Measurements from ENCODE around the gene NRG3.
"Not testable (repeated sequence)": the region's sequence is repeated elsewhere in the genome, so short reads cannot be mapped to it uniquely, and the experiment has no call there.

NRG3 gene

DNA sequence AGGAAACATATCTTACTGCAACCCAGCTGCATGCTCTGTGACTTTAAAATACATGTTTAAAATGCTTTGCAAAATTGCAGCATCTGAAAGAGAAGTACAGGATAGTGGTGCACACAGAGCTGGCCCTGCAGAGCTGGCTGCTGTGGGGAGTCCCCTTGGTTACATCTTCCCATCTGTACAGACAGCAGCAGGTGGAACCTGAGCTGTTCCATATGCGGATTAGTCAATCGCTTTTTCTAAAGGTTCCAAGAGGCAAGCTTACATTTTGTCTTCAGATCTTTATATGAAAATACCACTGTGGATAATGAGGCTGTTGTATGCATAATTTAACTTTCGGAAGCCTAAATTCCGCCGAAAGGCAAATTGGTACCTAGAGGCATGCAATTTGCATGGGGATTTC lies 444.1 kb downstream of the NRG3 start:
- no peak for FAIRE-seq
- DNase-seq (ENCODE audit: insufficient read length, low spot score) = no peak
- TF ChIP-seq TAF1 (IDR thresholded peaks at IDR 0.05; ENCODE audit: low read depth, low read length) = no peak
- no peak for TF ChIP-seq PAX5 (IDR thresholded peaks at IDR 0.05; ENCODE audit: insufficient read depth, low read length, severe bottlenecking)
- TF ChIP-seq POLR2AphosphoS5 (IDR thresholded peaks at IDR 0.05; ENCODE audit: low read depth, low read length) = no peak
- no peak for TF ChIP-seq POU2F2 (IDR thresholded peaks at IDR 0.05; ENCODE audit: low read depth, low read length)
- TF ChIP-seq SPI1 (IDR thresholded peaks at IDR 0.05; ENCODE audit: low read depth, low read length) = no peak
- TF ChIP-seq POLR2A (IDR thresholded peaks at IDR 0.05; ENCODE audit: low read depth, low read length) = no peak

DNA sequence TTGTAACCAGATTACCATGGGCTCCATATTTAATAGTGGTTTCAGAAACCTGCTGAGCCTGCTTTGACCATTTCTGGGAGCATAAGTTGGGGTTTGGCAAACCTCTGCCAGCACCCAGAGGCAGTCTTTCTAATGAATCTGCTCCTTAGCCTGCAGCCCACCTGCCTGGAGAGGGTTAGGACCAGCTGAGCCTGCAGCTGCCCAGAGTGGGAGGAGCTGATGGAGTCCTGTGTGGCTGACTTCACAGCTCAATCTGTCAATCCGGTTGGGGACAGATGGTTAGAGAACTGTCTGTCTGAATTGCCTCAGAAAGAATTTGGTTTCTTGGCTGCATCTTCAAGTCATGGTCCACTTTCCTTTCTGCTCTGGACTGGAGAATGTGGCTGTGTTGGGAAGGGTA lies 444.6 kb downstream of the NRG3 start:
- TF ChIP-seq TAF1 (IDR thresholded peaks at IDR 0.05; ENCODE audit: low read depth, low read length) (no peak), POU2F2 (IDR thresholded peaks at IDR 0.05; ENCODE audit: low read depth, low read length) (no peak), PAX5 (IDR thresholded peaks at IDR 0.05; ENCODE audit: insufficient read depth, low read length, severe bottlenecking) (no peak), POLR2A (IDR thresholded peaks at IDR 0.05; ENCODE audit: low read depth, low read length) (no peak), POLR2AphosphoS5 (IDR thresholded peaks at IDR 0.05; ENCODE audit: low read depth, low read length) (no peak), SPI1 (IDR thresholded peaks at IDR 0.05; ENCODE audit: low read depth, low read length) (no peak)
- FAIRE-seq (no peak), DNase-seq (ENCODE audit: insufficient read length, low spot score) (no peak)

DNA sequence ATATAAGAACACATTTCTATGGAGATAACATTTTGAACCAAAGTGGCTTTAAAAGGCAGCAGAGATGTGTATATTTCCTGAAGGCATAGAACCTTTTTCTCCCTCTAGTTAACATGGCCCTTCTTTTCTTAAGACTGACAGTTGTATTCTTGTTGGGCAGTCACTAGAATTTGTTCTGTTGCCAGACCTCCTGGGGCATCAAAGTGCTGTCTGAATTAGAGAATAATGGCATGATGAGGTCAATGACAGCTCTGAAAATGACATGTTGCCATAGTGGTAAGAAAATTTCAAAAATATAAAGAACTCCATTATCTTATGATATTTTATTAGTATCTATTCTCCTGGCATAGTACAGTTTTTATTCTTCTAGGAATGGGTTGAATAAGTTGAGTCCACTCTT lies 446.7 kb downstream of the NRG3 start:
- no peak for TF ChIP-seq POLR2A (IDR thresholded peaks at IDR 0.05; ENCODE audit: low read depth, low read length)
- TF ChIP-seq POLR2AphosphoS5 (IDR thresholded peaks at IDR 0.05; ENCODE audit: low read depth, low read length) = no peak
- TF ChIP-seq SPI1 (IDR thresholded peaks at IDR 0.05; ENCODE audit: low read depth, low read length) = no peak
- TF ChIP-seq TAF1 (IDR thresholded peaks at IDR 0.05; ENCODE audit: low read depth, low read length) = no peak
- TF ChIP-seq PAX5 (IDR thresholded peaks at IDR 0.05; ENCODE audit: insufficient read depth, low read length, severe bottlenecking) = no peak
- no peak for TF ChIP-seq POU2F2 (IDR thresholded peaks at IDR 0.05; ENCODE audit: low read depth, low read length)
- no peak for FAIRE-seq

DNA sequence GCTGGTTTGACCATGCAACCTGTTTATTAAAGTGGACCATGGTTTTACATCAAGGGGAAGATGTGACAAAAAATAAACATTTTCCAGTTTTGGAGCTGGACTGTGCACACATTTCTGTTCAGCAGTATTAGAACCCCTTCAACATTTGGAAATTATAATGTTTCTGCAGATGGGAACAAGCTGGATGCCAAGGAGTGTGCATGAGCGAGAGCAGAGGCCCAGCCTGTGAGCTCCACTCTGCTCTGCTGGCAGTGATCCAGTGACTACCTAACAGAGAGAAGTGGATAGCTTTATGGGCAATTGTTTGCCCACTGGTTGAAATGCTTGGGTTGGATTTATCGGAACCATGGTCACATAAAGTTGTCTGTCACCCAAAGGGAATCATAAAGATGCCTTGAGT lies 456.7 kb downstream of the NRG3 start:
- no peak for FAIRE-seq
- no peak for DNase-seq (ENCODE audit: insufficient read length, low spot score)
- TF ChIP-seq POLR2A (IDR thresholded peaks at IDR 0.05; ENCODE audit: low read depth, low read length) = no peak
- no peak for TF ChIP-seq TAF1 (IDR thresholded peaks at IDR 0.05; ENCODE audit: low read depth, low read length)
- no peak for TF ChIP-seq PAX5 (IDR thresholded peaks at IDR 0.05; ENCODE audit: insufficient read depth, low read length, severe bottlenecking)
- no peak for TF ChIP-seq POLR2AphosphoS5 (IDR thresholded peaks at IDR 0.05; ENCODE audit: low read depth, low read length)
- TF ChIP-seq POU2F2 (IDR thresholded peaks at IDR 0.05; ENCODE audit: low read depth, low read length) = no peak
- TF ChIP-seq SPI1 (IDR thresholded peaks at IDR 0.05; ENCODE audit: low read depth, low read length) = no peak

More for the DNA sequence above, 446.7 kb downstream of the NRG3 start:
- DNase-seq (ENCODE audit: insufficient read length, low spot score) = no peak

DNA sequence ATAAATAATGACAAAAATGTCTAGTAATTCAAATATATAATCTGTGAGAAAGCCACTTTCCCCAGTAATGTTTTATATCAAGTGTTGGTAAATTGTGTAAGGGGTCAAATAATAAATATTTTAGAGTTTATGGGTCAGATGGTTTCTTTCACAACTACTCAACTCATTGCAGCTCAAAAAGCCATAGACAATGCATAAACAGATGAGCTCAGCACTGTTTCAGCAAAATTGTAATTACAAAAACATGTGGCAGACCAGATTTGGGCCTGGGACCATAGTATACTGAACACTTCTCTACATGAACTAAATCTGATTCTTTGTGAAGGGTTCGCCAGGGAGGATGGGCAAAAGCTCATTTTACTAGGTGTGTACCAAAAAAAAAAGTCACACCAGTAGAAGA lies 460.8 kb downstream of the NRG3 start:
- TF ChIP-seq POLR2AphosphoS5 (IDR thresholded peaks at IDR 0.05; ENCODE audit: low read depth, low read length) (no peak), SPI1 (IDR thresholded peaks at IDR 0.05; ENCODE audit: low read depth, low read length) (no peak), TAF1 (IDR thresholded peaks at IDR 0.05; ENCODE audit: low read depth, low read length) (no peak), PAX5 (IDR thresholded peaks at IDR 0.05; ENCODE audit: insufficient read depth, low read length, severe bottlenecking) (no peak), POU2F2 (IDR thresholded peaks at IDR 0.05; ENCODE audit: low read depth, low read length) (no peak), POLR2A (IDR thresholded peaks at IDR 0.05; ENCODE audit: low read depth, low read length) (no peak)
- no peak for DNase-seq (ENCODE audit: insufficient read length, low spot score)
- FAIRE-seq = no peak

DNA sequence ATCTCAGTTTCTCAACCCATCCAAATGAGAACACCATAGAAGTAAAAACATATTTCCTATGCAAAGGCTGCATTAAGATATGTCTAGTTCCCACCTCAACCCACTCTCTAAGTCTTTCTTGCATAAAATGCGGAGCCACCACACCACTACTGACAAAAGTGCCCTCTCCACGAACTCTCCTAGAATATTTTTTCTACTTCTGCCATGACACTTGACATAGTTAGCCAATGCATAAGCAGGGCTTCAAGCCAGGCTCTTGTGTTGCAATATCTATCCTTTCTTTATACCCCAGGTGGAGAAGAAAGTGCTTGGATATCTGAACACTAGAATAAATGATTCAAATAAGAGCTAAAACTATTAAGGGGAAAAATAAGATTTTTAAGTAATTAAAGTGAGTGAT lies 465.2 kb downstream of the NRG3 start:
- TF ChIP-seq PAX5 (IDR thresholded peaks at IDR 0.05; ENCODE audit: insufficient read depth, low read length, severe bottlenecking) = no peak
- TF ChIP-seq POLR2AphosphoS5 (IDR thresholded peaks at IDR 0.05; ENCODE audit: low read depth, low read length) = no peak
- TF ChIP-seq POU2F2 (IDR thresholded peaks at IDR 0.05; ENCODE audit: low read depth, low read length) = no peak
- no peak for TF ChIP-seq TAF1 (IDR thresholded peaks at IDR 0.05; ENCODE audit: low read depth, low read length)
- no peak for TF ChIP-seq SPI1 (IDR thresholded peaks at IDR 0.05; ENCODE audit: low read depth, low read length)
- no peak for TF ChIP-seq POLR2A (IDR thresholded peaks at IDR 0.05; ENCODE audit: low read depth, low read length)
- DNase-seq (ENCODE audit: insufficient read length, low spot score) (no peak), FAIRE-seq (no peak)

DNA sequence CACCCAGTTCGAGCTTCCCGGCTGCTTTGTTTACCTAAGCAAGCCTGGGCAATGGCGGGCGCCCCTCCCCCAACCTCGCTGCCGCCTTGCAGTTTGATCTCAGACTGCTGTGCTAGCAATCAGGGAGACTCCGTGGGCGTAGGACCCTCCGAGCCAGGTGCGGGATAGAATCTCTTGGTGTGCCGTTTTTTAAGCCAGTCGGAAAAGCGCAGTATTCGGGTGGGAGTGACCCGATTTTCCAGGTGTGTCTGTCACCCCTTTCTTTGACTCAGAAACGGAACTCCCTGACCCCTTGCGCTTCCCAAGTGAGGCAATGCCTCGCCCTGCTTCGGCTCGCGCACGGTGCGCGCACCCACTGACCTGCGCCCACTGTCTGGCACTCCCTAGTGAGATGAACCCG lies 474.6 kb downstream of the NRG3 start:
- not testable (repeated sequence) for FAIRE-seq; DNase-seq (ENCODE audit: insufficient read length, low spot score)

DNA sequence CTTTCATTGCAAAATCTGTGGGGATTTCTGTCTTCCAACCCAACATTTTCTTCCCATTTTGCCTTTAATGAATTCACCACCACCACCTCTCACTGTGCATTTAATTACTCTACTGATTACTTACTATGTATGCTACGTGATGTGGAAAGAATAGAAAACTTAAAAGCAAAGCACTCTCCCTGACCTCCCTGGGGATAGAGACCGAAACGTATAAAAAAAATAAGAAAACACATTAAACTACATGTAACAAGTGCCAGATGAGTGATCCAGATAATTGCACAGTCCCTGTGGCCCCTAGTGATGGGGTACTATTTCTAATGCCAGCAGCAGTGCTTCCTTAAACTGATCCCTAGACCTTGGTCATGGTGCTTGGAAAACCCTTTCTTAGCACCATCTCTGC lies 478.4 kb downstream of the NRG3 start:
- TF ChIP-seq POLR2A (IDR thresholded peaks at IDR 0.05; ENCODE audit: low read depth, low read length) (no peak), POLR2AphosphoS5 (IDR thresholded peaks at IDR 0.05; ENCODE audit: low read depth, low read length) (no peak), PAX5 (IDR thresholded peaks at IDR 0.05; ENCODE audit: insufficient read depth, low read length, severe bottlenecking) (no peak), TAF1 (IDR thresholded peaks at IDR 0.05; ENCODE audit: low read depth, low read length) (no peak), SPI1 (IDR thresholded peaks at IDR 0.05; ENCODE audit: low read depth, low read length) (no peak), POU2F2 (IDR thresholded peaks at IDR 0.05; ENCODE audit: low read depth, low read length) (no peak)
- FAIRE-seq (no peak), DNase-seq (ENCODE audit: insufficient read length, low spot score) (no peak)

DNA sequence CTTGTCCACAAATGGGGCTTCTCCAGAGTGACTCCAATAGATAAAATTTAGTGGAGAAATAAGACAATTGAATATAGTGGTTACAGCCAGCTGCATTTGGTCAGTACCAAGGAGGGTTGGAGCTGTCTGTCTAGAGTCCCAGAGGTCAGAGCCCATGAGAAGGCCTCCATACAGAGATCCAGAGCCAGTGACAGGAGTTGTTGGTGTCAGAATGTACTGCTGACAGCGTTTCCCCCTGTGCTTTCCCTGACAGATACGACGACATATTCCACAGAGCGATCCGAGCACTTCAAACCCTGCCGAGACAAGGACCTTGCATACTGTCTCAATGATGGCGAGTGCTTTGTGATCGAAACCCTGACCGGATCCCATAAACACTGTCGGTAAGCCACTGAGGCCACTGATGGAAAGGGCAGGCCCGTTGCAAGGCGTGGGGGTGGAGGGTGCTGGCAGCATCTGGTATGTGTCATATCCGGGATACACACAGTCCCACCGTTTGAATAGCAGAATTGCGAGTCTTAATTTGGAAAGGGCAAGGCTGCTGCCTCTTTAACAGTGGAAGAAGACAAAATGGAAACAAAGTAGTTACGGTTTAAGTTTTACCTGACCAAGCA lies 483.6 kb downstream of the NRG3 start:
- DNase-seq (ENCODE audit: insufficient read length, low spot score) (no peak), FAIRE-seq (no peak)

DNA sequence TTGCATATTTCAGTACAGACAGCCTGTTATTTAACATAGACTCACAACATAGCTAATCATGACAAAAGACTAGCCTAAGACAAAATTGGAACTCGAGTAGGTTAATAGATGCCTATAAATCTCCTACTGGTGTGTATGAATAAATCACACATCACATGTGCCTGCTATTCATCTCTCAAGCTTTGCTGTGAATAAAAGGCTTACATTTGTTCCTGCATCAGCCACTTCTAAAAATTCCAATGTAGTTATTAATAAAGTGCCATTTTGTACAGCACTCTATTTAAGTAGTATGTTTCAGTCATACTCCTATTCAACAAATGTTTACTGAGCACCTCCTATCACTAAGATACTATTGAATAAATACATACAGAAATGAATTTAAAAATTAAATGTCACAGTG lies 486.3 kb downstream of the NRG3 start:
- TF ChIP-seq POU2F2 (IDR thresholded peaks at IDR 0.05; ENCODE audit: low read depth, low read length) (no peak), POLR2AphosphoS5 (IDR thresholded peaks at IDR 0.05; ENCODE audit: low read depth, low read length) (no peak), SPI1 (IDR thresholded peaks at IDR 0.05; ENCODE audit: low read depth, low read length) (no peak), POLR2A (IDR thresholded peaks at IDR 0.05; ENCODE audit: low read depth, low read length) (no peak), PAX5 (IDR thresholded peaks at IDR 0.05; ENCODE audit: insufficient read depth, low read length, severe bottlenecking) (no peak), TAF1 (IDR thresholded peaks at IDR 0.05; ENCODE audit: low read depth, low read length) (no peak)
- no peak for DNase-seq (ENCODE audit: insufficient read length, low spot score)
- no peak for FAIRE-seq

More for the DNA sequence above, 483.6 kb downstream of the NRG3 start:
- no peak for TF ChIP-seq TAF1 (IDR thresholded peaks at IDR 0.05; ENCODE audit: low read depth, low read length)
- TF ChIP-seq POU2F2 (IDR thresholded peaks at IDR 0.05; ENCODE audit: low read depth, low read length) = no peak
- TF ChIP-seq PAX5 (IDR thresholded peaks at IDR 0.05; ENCODE audit: insufficient read depth, low read length, severe bottlenecking) = no peak
- no peak for TF ChIP-seq POLR2AphosphoS5 (IDR thresholded peaks at IDR 0.05; ENCODE audit: low read depth, low read length)
- TF ChIP-seq SPI1 (IDR thresholded peaks at IDR 0.05; ENCODE audit: low read depth, low read length) = no peak
- TF ChIP-seq POLR2A (IDR thresholded peaks at IDR 0.05; ENCODE audit: low read depth, low read length) = no peak

Data from GM12891 (cell line).